ENCODE data around the gene RRP15.

GRCh38 chr1:218301217-218301616 is 16.1 kb downstream of the RRP15 start:
- TF ChIP-seq POLR2A (IDR thresholded peaks at IDR 0.05; ENCODE audit: extremely low read depth, insufficient read length) (no peak), MYC (IDR thresholded peaks at IDR 0.05; ENCODE audit: low read depth, low read length) (no peak)

All from NB4 (cell line).